ENCODE data around the gene KRT71.

Gene KRT71

DNA sequence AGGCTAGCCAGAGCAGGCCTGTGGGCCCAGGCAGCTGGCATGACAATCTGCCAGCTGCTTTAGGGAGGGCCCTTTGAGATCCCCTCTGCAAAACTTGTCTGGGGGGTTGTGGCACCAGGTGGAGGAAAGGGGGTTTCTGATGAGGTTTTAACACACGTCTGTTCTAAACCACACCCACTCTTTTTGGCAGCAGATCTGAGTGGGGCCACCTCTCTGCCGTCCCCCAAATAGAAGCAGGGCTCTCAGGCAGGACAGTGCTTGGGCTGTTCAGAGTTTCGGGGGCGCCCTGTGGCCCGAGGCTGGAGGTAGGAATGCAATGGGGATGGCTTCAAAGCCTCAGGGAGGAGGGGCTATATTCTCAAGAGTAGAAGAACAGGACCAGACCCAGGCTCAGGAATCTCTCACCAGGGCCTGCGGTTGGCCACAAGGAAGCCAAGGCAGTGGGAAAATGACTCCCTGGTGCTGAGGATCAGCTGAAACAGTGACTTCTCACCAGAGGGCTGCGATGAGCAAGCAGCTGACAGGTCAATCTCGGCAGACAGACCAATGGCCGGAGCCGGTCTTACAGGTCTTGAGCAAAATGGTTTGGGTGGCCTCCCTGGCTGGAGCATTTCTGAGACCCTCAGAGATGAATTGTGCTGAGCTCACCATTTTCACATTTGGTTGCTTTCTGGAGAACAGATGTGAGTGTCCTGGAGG is 31.2 kb downstream of the KRT71 start:
- DNase-seq (ENCODE audit: extremely low read depth, insufficient read length): no peak
- H3K27me3 ChIP-seq (replicated peaks; ENCODE audit: control insufficient read depth, insufficient read depth, low read length): no peaks in the 10 kb centered on the region; the same call in 1 of the 2 replicates
- H3K36me3 ChIP-seq (ENCODE audit: control insufficient read depth, insufficient read depth, low read length): no peaks in the 10 kb centered on the region
- TF ChIP-seq, protein P1, sequence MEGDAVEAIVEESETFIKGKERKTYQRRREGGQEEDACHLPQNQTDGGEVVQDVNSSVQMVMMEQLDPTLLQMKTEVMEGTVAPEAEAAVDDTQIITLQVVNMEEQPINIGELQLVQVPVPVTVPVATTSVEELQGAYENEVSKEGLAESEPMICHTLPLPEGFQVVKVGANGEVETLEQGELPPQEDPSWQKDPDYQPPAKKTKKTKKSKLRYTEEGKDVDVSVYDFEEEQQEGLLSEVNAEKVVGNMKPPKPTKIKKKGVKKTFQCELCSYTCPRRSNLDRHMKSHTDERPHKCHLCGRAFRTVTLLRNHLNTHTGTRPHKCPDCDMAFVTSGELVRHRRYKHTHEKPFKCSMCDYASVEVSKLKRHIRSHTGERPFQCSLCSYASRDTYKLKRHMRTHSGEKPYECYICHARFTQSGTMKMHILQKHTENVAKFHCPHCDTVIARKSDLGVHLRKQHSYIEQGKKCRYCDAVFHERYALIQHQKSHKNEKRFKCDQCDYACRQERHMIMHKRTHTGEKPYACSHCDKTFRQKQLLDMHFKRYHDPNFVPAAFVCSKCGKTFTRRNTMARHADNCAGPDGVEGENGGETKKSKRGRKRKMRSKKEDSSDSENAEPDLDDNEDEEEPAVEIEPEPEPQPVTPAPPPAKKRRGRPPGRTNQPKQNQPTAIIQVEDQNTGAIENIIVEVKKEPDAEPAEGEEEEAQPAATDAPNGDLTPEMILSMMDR (IDR thresholded peaks at IDR 0.05; ENCODE audit: insufficient read depth, low read length, poor library complexity, severe bottlenecking): no peak
- no peak overlapping the region for H3K4me3 ChIP-seq (replicated peaks; ENCODE audit: low read depth, low read length)

DNA sequence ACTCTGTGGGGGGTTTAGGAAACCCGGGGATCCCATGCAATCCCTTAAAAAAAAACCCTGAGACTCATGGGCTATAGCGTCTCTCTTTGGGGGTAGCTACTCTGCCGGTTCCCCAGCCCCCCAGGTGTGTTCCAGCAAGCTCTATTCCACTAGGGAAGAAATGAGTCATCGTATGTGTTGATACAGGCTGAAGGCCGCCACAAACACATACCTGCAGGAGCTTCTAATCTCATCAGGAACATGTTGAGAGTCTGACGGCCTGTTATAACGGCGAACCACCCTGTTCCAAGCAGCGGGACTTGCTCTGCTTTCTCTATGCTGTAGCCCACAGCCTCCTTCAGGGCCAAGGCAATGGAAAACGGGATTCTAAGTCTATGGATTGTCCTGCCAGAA is 31.8 kb downstream of the KRT71 start:
- no peak overlapping the region for H3K4me3 ChIP-seq (replicated peaks; ENCODE audit: low read depth, low read length)
- H3K27me3 ChIP-seq (replicated peaks; ENCODE audit: control insufficient read depth, insufficient read depth, low read length): no peaks in the 10 kb centered on the region; the same call in 1 of the 2 replicates
- DNase-seq (ENCODE audit: extremely low read depth, insufficient read length): no peak
- TF ChIP-seq, protein P1 (IDR thresholded peaks at IDR 0.05; ENCODE audit: insufficient read depth, low read length, poor library complexity, severe bottlenecking): no peak
- no peaks in the 10 kb centered on the region for H3K36me3 ChIP-seq (ENCODE audit: control insufficient read depth, insufficient read depth, low read length)

DNA sequence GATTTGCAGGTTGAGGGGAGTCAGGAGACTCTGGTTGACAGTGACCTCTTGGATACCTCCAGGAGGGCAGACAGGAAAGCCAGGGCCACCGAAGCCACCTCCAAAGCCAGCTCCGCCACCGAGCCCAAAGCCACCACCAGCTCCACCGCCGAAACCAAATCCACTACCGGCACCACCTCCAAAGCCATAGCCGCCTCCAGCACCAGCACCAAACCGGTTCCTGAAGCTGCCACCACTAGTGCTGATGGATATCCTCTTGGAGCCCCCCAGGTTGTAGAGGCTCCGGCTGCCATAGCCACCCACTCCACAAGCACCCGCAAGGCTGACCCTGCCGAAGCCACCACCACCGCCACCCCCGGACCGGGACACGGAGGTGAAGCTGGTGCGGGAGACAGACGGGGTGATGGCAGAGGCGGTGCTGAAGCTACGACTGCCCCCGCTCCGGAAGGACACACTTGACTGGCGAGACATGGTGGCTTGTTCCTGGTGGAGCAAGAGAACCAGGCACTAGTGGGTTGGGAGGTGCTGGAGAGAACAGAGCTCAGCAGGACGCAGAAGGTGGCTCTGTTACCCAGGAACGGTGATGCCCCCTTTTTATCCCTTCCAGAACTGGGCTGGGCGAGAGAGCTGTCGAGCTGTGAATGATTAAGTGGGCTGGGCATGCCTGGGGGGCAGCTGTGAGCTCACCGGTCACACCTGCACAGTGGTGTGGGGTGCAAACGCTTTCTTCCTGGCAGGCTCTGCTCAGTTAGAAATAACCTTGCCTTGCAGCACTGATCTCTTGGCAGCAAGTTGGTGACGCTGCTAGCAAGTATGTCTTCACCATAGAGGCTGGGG is 32.9 kb downstream of the KRT71 start, which contains the start of gene KRT5:
KRT5 (minus strand) TSS at position 569 of the 837 bp plus-strand sequence; CDS start at position 471, 98 bp downstream.
- Histone ChIP-seq H3K4me3 (replicated peaks; ENCODE audit: low read depth, low read length) (no peak within 1 kb of the TSS), H3K27me3 (replicated peaks; ENCODE audit: control insufficient read depth, insufficient read depth, low read length) (no peaks in the 10 kb centered on the region; the same call in 1 of the 2 replicates), H3K36me3 (ENCODE audit: control insufficient read depth, insufficient read depth, low read length) (no peaks in the 10 kb centered on the region)
- DNase-seq (ENCODE audit: extremely low read depth, insufficient read length): no peak
- TF ChIP-seq, protein P1 (IDR thresholded peaks at IDR 0.05; ENCODE audit: insufficient read depth, low read length, poor library complexity, severe bottlenecking): no peak

DNA sequence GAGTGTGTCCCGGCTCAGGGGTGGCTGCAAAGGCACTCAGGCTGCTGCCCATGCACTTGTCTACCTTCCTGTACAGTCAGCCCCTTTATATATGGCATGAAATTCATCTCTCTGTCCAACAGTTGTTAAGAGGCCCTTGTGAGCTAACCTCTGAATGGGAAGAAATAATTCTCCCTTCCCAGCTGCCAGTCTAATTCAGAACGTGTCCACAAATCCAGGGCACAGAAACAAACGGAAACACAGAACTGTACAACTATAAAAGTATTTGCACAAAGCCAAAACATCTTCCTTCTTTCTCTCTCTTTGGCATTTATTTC is 33.6 kb downstream of the KRT71 start:
- no peaks in the 10 kb centered on the region; the same call in 1 of the 2 replicates for H3K27me3 ChIP-seq (replicated peaks; ENCODE audit: control insufficient read depth, insufficient read depth, low read length)
- DNase-seq (ENCODE audit: extremely low read depth, insufficient read length): no peak
- no peaks in the 10 kb centered on the region for H3K36me3 ChIP-seq (ENCODE audit: control insufficient read depth, insufficient read depth, low read length)
- TF ChIP-seq, protein P1 (IDR thresholded peaks at IDR 0.05; ENCODE audit: insufficient read depth, low read length, poor library complexity, severe bottlenecking): no peak
- no peak overlapping the region for H3K4me3 ChIP-seq (replicated peaks; ENCODE audit: low read depth, low read length)

DNA sequence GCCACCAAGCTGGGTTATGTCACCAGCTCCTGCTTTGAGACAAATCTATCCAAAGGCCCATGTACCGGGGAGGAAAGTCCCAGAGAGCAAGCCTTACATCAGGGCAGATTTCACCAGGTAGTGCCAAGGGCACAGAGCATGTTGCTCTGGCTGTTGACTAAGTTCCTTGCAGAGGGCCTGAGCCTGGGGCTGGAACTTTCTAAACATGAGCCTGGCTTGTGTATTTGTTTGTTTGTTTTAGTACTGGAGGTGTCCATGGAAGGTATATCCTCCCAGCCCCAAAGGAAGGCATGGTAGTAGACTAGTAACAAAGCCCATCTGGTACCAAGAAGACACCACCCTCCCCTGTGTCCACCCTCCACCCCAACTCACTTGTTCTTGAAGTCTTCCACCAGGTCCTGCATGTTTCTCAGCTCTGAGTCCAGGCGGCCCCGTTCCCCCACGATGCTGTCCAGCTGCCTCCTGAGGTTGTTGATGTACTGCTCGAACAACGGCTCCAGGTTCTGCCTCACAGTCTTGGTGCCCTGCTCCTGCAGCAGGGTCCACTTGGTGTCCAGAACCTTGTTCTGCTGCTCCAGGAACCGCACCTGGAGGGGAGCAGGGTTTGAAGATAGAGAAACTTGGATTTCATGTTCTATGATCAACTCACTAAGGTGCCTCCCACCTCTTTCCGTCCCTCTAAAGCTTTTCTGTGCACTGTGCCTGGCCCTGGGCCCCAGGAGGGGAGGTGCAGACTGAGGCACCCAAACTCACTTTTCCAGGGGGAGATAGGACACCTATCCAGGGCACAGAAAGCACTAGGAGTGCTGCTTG is 34.2 kb downstream of the KRT71 start:
- no peak overlapping the region for H3K4me3 ChIP-seq (replicated peaks; ENCODE audit: low read depth, low read length)
- DNase-seq (ENCODE audit: extremely low read depth, insufficient read length): no peak
- H3K36me3 ChIP-seq (ENCODE audit: control insufficient read depth, insufficient read depth, low read length): no peaks in the 10 kb centered on the region
- no peaks in the 10 kb centered on the region; the same call in 1 of the 2 replicates for H3K27me3 ChIP-seq (replicated peaks; ENCODE audit: control insufficient read depth, insufficient read depth, low read length)
- TF ChIP-seq, protein P1 (IDR thresholded peaks at IDR 0.05; ENCODE audit: insufficient read depth, low read length, poor library complexity, severe bottlenecking): no peak

Measured in GM06990 (cell line).